GM21367 (cell line): ENCODE data around the gene SLC6A18.
"Not testable (repeated sequence)": the region's sequence is repeated elsewhere in the genome, so short reads cannot be mapped to it uniquely, and the experiment has no call there.

Experiments used
- ATAC-seq: cut with Tn5 transposase; IDR thresholded peaks from one replicate; pipeline ENCODE4 v1.9.1; 2021; ENCODE audit not compliant: unreplicated experiment

Gene SLC6A18

DNA sequence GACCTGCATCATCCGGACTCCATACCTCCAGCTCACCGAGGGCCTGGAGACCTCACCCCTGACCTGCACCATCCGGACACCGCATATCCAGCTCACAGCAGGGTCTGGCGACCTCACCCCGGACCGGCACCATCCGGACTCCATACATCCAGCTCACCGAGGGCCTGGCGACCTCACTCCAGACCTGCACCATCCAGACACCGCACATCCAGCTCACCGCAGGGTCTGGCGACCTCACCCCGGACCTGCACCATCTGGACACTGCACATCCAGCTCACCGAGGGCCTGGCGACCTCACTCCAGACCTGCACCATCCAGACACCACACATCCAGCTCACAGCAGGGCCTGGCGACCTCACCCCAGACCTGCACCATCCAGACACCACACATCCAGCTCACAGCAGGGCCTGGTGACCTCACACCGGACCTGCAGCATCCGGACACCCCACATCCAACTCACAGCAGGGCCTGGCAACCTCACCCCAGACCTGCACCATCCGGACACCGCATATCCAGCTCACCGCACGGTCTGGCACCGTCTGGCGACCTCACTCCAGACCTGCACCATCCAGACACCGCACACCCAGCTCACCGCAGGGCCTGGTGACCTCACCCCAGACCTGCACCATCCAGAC lies 59.3 kb downstream of the SLC6A18 start:
- not testable (repeated sequence) for ATAC-seq

- ATAC-seq, result no peak
These were observed 60.0 kb downstream of the SLC6A18 start for GRCh38 chr5:1285141-1285540.

DNA sequence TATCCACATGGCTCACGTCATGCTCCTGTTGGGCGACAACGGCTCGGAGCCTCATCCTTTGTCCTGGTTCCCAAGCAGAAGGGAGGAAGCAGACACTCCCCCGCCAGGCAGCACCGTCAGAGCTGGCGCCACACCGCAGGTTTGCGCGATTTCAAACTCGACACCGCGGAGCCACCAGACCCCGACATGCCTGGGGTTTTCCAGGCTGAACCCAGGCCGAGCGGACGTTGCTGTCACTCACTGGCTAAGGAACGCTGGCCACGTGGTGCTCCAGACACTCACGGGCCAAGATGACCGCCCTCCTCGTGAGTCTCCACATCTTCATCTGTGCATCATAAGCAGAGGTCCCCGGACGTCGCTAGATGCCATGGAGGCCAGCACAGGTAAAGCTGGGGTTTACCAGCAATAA lies 60.7 kb downstream of the SLC6A18 start:
- no peak for ATAC-seq

DNA sequence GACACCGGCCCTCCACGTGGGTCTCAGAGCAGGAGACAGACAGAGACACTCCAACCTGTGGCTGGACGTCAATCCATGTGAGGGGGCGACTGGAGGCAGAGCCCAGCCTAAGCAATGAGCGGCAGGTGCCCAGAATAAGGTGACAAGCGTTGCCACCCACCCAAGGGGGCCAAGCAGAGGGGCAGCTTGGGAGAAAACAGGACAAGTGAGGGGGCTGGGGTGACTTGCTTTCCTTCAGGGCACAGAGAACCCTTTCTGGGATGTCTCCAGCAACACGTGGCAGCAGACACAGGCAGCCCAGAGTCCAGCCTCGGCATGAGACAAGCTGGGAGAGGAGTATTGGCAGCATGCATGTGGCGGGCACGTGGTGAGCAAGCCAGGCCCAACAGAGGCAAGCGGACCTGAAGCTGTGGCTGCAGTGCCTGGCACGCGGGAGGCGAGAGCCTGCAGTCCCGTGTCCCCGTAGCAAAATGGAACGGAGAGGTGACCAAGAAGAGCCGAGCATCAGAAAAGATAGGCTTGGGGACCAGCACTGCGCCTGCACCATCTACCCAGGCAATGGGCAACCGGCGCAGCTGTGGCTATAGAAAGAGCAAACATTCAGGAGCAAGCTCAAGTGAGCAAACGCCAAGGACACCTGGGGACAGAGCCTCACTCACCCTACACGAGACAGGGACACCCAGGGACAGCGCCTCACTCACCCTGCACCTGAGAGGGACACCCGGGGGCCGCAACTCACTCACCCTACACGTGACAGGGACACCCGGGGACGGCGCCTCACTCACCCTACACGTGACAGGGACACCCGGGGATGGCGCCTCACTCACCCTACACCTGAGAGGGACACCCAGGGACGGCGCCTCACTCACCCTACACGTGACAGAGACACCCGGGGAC lies 63.5 kb downstream of the SLC6A18 start:
- no peak for ATAC-seq

DNA sequence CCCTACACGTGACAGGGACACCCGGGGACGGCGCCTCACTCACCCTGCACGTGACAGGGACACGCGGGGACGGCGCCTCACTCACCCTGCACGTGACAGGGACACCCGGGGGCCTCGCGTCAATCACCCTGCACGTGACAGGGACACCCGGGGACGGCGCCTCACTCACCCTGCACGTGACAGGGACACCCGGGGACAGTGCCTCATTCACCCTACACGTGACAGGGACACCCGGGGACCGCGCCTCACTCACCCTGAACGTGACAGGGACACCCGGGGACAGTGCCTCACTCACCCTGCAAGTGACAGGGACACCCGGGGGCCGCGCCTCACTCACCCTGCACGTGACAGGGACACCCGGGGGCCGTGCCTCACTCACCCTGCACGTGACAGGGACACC lies 64.4 kb downstream of the SLC6A18 start:
- ATAC-seq, result not testable (repeated sequence)

DNA sequence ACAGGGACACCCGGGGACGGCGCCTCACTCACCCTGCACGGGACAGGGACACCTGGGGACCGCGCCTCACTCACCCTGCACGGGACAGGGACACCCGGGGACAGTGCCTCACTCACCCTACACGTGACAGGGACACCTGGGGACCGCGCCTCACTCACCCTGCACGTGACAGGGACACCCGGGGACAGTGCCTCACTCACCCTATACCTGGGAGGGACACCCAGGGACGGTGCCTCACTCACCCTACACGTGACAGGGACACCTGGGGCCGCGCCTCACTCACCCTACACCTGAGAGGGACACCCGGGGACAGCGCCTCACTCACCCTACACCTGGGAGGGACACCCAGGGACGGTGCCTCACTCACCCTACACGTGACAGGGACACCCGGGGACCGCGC lies 65.8 kb downstream of the SLC6A18 start:
- ATAC-seq, result not testable (repeated sequence)

DNA sequence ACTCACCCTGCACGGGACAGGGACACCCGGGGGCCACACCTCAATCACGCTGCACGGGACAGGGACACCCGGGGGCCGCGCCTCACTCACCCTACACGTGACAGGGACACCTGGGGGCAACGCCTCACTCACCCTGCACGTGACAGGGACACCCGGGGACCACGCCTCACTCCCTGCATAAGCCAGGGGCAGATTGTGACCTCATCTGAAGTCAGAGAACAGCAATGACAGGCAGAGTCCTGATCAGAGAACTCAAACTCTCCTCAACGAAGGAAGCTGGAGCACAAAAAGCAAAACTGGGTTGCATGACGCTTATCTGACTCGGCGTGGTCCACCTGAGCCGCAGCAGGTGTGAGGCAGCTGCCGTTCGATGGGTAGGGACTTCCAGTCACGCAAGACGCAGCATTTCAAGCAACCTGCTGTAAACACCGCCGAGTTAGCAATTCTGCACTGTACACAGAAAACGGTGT lies 66.5 kb downstream of the SLC6A18 start:
- no peak for ATAC-seq

- ATAC-seq, result no peak
These were observed 67.0 kb downstream of the SLC6A18 start for GRCh38 chr5:1292139-1292538.

DNA sequence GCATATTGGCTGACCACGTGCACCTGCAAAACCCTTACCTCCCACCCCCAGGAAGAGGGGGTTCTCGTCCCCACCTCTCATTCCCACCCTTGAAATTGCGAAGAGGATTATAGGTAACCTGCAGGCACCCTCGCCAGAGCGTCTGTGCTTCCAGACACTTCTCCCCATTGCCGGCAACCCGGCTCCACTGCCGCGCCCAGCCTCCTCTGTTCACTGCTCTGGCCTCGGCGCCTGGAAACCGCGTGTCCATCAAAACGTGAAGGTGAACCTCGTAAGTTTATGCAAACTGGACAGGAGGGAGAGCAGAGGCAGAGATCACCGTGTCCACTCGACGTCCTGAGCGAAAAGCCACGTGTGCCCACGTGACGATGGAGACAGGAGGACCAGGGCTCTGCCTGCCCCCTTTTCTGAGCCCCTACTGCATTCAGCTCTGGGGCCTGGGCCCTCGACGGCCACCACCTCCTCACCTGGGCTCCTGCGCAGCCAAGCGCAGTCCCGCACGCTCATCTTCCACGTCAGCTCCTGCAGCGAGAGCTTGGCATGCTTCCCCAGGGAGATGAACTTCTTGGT lies 67.8 kb downstream of the SLC6A18 start:
- no peak for ATAC-seq

DNA sequence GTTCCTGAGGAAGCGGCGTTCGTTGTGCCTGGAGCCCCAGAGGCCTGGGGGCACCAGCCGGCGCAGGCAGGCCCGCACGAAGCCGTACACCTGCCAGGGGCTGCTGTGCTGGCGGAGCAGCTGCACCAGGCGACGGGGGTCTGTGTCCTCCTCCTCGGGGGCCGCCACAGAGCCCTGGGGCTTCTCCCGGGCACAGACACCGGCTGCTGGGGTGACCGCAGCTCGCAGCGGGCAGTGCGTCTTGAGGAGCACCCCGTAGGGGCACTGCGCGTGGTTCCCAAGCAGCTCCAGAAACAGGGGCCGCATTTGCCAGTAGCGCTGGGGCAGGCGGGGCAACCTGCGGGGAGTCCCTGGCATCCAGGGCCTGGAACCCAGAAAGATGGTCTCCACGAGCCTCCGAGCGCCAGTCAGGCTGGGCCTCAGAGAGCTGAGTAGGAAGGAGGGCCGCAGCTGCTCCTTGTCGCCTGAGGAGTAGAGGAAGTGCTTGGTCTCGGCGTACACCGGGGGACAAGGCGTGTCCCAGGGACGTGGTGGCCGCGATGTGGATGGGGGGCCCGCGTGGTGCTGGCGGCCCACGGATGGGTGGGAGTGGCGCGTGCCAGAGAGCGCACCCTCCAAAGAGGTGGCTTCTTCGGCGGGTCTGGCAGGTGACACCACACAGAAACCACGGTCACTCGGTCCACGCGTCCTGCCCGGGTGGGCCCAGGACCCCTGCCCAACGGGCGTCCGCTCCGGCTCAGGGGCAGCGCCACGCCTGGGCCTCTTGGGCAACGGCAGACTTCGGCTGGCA lies 68.4 kb downstream of the SLC6A18 start:
- ATAC-seq, result no peak

GRCh38 chr5:1294206-1294834 lies 69.1 kb downstream of the SLC6A18 start:
- ATAC-seq, result no peak

DNA sequence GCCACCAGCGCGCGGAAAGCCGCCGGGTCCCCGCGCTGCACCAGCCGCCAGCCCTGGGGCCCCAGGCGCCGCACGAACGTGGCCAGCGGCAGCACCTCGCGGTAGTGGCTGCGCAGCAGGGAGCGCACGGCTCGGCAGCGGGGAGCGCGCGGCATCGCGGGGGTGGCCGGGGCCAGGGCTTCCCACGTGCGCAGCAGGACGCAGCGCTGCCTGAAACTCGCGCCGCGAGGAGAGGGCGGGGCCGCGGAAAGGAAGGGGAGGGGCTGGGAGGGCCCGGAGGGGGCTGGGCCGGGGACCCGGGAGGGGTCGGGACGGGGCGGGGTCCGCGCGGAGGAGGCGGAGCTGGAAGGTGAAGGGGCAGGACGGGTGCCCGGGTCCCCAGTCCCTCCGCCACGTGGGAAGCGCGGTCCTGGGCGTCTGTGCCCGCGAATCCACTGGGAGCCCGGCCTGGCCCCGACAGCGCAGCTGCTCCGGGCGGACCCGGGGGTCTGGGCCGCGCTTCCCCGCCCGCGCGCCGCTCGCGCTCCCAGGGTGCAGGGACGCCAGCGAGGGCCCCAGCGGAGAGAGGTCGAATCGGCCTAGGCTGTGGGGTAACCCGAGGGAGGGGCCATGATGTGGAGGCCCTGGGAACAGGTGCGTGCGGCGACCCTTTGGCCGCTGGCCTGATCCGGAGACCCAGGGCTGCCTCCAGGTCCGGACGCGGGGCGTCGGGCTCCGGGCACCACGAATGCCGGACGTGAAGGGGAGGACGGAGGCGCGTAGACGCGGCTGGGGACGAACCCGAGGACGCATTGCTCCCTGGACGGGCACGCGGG lies 69.9 kb downstream of the SLC6A18 start, which contains the start of gene TERT:
Gene TERT, minus strand, starts transcription at position 234 of the 815 bp plus-strand sequence. Its CDS starts 79 bp downstream, at position 155.
- no peak for ATAC-seq

DNA sequence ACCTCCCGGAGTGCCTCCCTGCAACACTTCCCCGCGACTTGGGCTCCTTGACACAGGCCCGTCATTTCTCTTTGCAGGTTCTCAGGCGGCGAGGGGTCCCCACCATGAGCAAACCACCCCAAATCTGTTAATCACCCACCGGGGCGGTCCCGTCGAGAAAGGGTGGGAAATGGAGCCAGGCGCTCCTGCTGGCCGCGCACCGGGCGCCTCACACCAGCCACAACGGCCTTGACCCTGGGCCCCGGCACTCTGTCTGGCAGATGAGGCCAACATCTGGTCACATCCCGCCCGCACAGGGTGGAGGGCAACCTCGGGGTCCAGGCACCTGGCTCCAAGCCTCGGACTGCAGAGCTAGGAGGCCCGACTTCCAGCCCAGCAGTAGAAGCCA lies 70.5 kb downstream of the SLC6A18 start:
- ATAC-seq, result no peak
